HCT116 (cell line): ENCODE results near the gene AGAP1. TPM values are rescaled to one million over a fixed set of nuclear protein-coding genes. Genes with fewer than 3 reads are reported as not detected.

Experiments
- ATAC-seq: fragments of 200-7000 bp; cut with Tn5 transposase; 2 replicates; pipeline ENCODE4 v1.9.1; 2020; ENCODE audit warnings: mild to moderate bottlenecking, moderate library complexity
- BruUV-seq: library from RNA; stranded (reverse); fragments of 400-500 nt; replicated peaks from 2 replicates; lab custom pipeline; 2021; lab: Mats Ljungman, UMichigan
- CTCF ChIA-PET: fragments of 300-600 bp; sonication (Branson Sonifier 250); formaldehyde crosslinking; loops from one replicate; lab custom pipeline; 2021; ENCODE audit warnings: antibody characterized with exemption; lab: Charles Lee
- POLR2A ChIA-PET: fragments of 300-600, 350-600 bp; sonication (Branson Sonifier 250); formaldehyde crosslinking; loops from one replicate; lab custom pipeline; 2021; ENCODE audit warnings: antibody characterized with exemption; lab: Charles Lee
- RAD21 ChIA-PET, 2 experiments: fragments of 300-600 bp; sonication (Branson Sonifier 250); formaldehyde crosslinking; loops; one replicate each; lab custom pipeline; 2023; ENCODE audit warnings: low total read pairs in 2 of 2; ENCODE audit not compliant: uncharacterized antibody in 2 of 2, unreplicated experiment in 2 of 2, low non-redundant PET in 1 of 2; lab: Charles Lee
- DNase-seq: peaks from one replicate; pipeline ENCODE4 v3.0.0-alpha.2; 2010; ENCODE audit warnings: low read depth, low spot score
- H2AFZ ChIP-seq: fragments of 200-600 bp; shearing (Covaris generic), sonication (generic); 2 replicates; pipeline ENCODE4 v1.6.1; 2017; ENCODE audit warnings: low read depth, mixed run types, mixed read lengths, antibody characterized with exemption, low read length; ENCODE audit not compliant: poor library complexity, severe bottlenecking
- H3K27ac ChIP-seq: 2 replicates; pipeline ENCODE4 v1.5.1; 2012; ENCODE audit warnings: low read depth, low read length
- H3K27me3 ChIP-seq: fragments of 200-600 bp; sonication (generic); 2 replicates; pipeline ENCODE4 v1.6.1; 2016; ENCODE audit warnings: mixed run types, low read length, mixed read lengths; ENCODE audit not compliant: insufficient read depth
- H3K36me3 ChIP-seq, 2 experiments: fragments of 200-500 bp in 1 of 2; fragments of 200-600 bp in 1 of 2; sonication (Bioruptor generic) in 1 of 2; sonication (generic) in 1 of 2; 2 replicates each; pipeline versions ENCODE4 v1.5.1 to v1.6.1; 2014 to 2016; ENCODE audit warnings: low read length in 2 of 2, inconsistent platforms in 1 of 2, mixed read lengths in 1 of 2, mixed run types in 1 of 2; ENCODE audit not compliant: insufficient read depth in 2 of 2, control insufficient read depth in 1 of 2
- H3K4me1 ChIP-seq, 2 experiments: fragments of 200-600 bp in 1 of 2; sonication (generic) in 1 of 2; 2 replicates each; pipeline versions ENCODE4 v1.5.1 to v1.6.1; 2012 to 2017; ENCODE audit warnings: low read length in 2 of 2, inconsistent platforms in 1 of 2, mild to moderate bottlenecking in 1 of 2, mixed read lengths in 1 of 2, mixed run types in 1 of 2, moderate library complexity in 1 of 2; ENCODE audit not compliant: insufficient read depth in 2 of 2, control insufficient read depth in 1 of 2
- H3K4me2 ChIP-seq: fragments of 200-600 bp; sonication (generic); 2 replicates; pipeline ENCODE4 v1.6.1; 2017; ENCODE audit warnings: mixed run types, low read length, mixed read lengths
- H3K4me3 ChIP-seq, 2 experiments: fragments of 200-600 bp in 1 of 2; sonication (generic) in 1 of 2; replicated peaks in 1 of 2; 2 replicates each; pipeline ENCODE4 v1.5.1; 2011 to 2016; ENCODE audit warnings: low read length in 2 of 2, control low read depth in 1 of 2, low read depth in 1 of 2, mild to moderate bottlenecking in 1 of 2, mixed read lengths in 1 of 2, mixed run types in 1 of 2
- H3K79me2 ChIP-seq: fragments of 200-600 bp; sonication (generic); 2 replicates; pipeline ENCODE4 v1.6.1; 2017; ENCODE audit warnings: mild to moderate bottlenecking, mixed run types, low read length, moderate library complexity, mixed read lengths; ENCODE audit not compliant: insufficient read depth
- H3K9ac ChIP-seq: fragments of 200-600 bp; sonication (generic); 2 replicates; pipeline ENCODE4 v1.6.1; 2016; ENCODE audit warnings: low read length, mixed read lengths
- H3K9me2 ChIP-seq: fragments of 200-600 bp; sonication (generic), shearing (Covaris generic); 2 replicates; pipeline ENCODE4 v1.6.1; 2017; ENCODE audit warnings: mixed run types, mild to moderate bottlenecking, moderate library complexity; ENCODE audit not compliant: insufficient read depth
- H3K9me3 ChIP-seq, 2 experiments: fragments of 200-500 bp in 1 of 2; fragments of 200-600 bp in 1 of 2; sonication (Bioruptor generic) in 1 of 2; sonication (generic) in 1 of 2; 2 replicates each; pipeline ENCODE4 v1.6.1; 2014 to 2017; ENCODE audit warnings: low read length in 2 of 2, mixed read lengths in 2 of 2, inconsistent platforms in 1 of 2, low read depth in 1 of 2, mild to moderate bottlenecking in 1 of 2, mixed run types in 1 of 2, moderate library complexity in 1 of 2; ENCODE audit not compliant: control insufficient read depth in 1 of 2, insufficient read depth in 1 of 2
- H4K20me1 ChIP-seq: fragments of 200-600 bp; sonication (generic), shearing (Covaris generic); 2 replicates; pipeline ENCODE4 v1.6.1; 2017; ENCODE audit warnings: mixed run types, mild to moderate bottlenecking, moderate library complexity; ENCODE audit not compliant: insufficient read depth
- CBX3 ChIP-seq: IDR thresholded peaks from 2 replicates; pipeline ENCODE4 v1.6.1; 2012; ENCODE audit warnings: low read depth
- EGR1 ChIP-seq: IDR thresholded peaks from 2 replicates; pipeline ENCODE4 v1.6.1; 2012; ENCODE audit warnings: low read depth
- ELF1 ChIP-seq: IDR thresholded peaks from 2 replicates; pipeline ENCODE4 v1.6.1; 2012; ENCODE audit warnings: low read depth, borderline replicate concordance
- EZH2 ChIP-seq: fragments of 200-600 bp; sonication (generic); IDR thresholded peaks from 2 replicates; pipeline ENCODE4 v1.6.1; 2017; ENCODE audit warnings: antibody characterized with exemption, mixed run types
- EZH2phosphoT487 ChIP-seq: fragments of 200-600 bp; IDR thresholded peaks from 2 replicates; pipeline ENCODE4 v1.6.1; 2018; ENCODE audit warnings: antibody characterized with exemption, borderline replicate concordance
- JUND ChIP-seq: IDR thresholded peaks from 2 replicates; pipeline ENCODE4 v1.6.1; 2012
- RAD21 ChIP-seq: IDR thresholded peaks from 2 replicates; pipeline ENCODE4 v1.6.1; 2012; ENCODE audit warnings: low read depth, mild to moderate bottlenecking
- SIN3A ChIP-seq: IDR thresholded peaks from 2 replicates; pipeline ENCODE4 v1.6.1; 2012; ENCODE audit warnings: low read depth
- SP1 ChIP-seq: IDR thresholded peaks from 2 replicates; pipeline ENCODE4 v1.6.1; 2012; ENCODE audit warnings: low read depth
- SRF ChIP-seq: IDR thresholded peaks from 2 replicates; pipeline ENCODE4 v1.6.1; 2012; ENCODE audit warnings: low read depth
- TCF7L2 ChIP-seq: IDR thresholded peaks from 2 replicates; pipeline ENCODE4 v1.7.0; 2011; ENCODE audit warnings: borderline replicate concordance, inconsistent platforms; ENCODE audit not compliant: insufficient read depth, insufficient read length; ENCODE audit errors: extremely low read depth
- YY1 ChIP-seq: IDR thresholded peaks from 2 replicates; pipeline ENCODE4 v1.6.1; 2011; ENCODE audit warnings: low read length, low read depth, moderate library complexity, mild to moderate bottlenecking; ENCODE audit not compliant: insufficient replicate concordance; ENCODE audit errors: extremely low read depth
- ZNF274 ChIP-seq: fragments of 200-500 bp; sonication (Bioruptor generic); IDR thresholded peaks from 2 replicates; pipeline ENCODE4 v1.6.1; 2014; ENCODE audit warnings: mild to moderate bottlenecking, low read depth, low read length, inconsistent platforms
- intact Hi-C: fragments of 100-400 bp; cut with micrococcal nuclease; formaldehyde crosslinking; loops from 2 replicates; pipeline ENCODE4 v1.10.0; 2022
- total RNA-seq: library from RNA; stranded (reverse); gene quantifications from one replicate; pipeline ENCODE4 v1.2.1, GENCODE V29; 2021; ENCODE audit not compliant: unreplicated experiment
- TF ChIP-seq, protein P1 (sequence below), 3 experiments: fragments of 200-600 bp in 1 of 3; sonication (generic) in 1 of 3; IDR thresholded peaks in 2 of 3; conservative IDR thresholded peaks in 1 of 3; 2 replicates each; pipeline ENCODE4 v1.5.1; 2012 to 2017; ENCODE audit warnings: low read depth in 2 of 3, low read length in 2 of 3, antibody characterized with exemption in 1 of 3, borderline replicate concordance in 1 of 3, control low read depth in 1 of 3, mild to moderate bottlenecking in 1 of 3, mixed read lengths in 1 of 3, mixed run types in 1 of 3, moderate library complexity in 1 of 3; ENCODE audit not compliant: insufficient read depth in 1 of 3
- TF ChIP-seq, protein P2 (sequence below): IDR thresholded peaks from 2 replicates; pipeline ENCODE4 v1.6.1; 2012
- TF ChIP-seq, protein P3 (sequence below): IDR thresholded peaks from 2 replicates; pipeline ENCODE4 v1.6.1; 2011; ENCODE audit warnings: mild to moderate bottlenecking, low read length, moderate library complexity; ENCODE audit not compliant: insufficient replicate concordance; ENCODE audit errors: extremely low read depth
- TF ChIP-seq, protein P4 (sequence below): IDR thresholded peaks from 2 replicates; pipeline ENCODE4 v1.6.1; 2012; ENCODE audit warnings: low read depth

AGAP1 gene
- total RNA-seq, 1 experiment from 2014 or later: 43.8 TPM

DNA sequence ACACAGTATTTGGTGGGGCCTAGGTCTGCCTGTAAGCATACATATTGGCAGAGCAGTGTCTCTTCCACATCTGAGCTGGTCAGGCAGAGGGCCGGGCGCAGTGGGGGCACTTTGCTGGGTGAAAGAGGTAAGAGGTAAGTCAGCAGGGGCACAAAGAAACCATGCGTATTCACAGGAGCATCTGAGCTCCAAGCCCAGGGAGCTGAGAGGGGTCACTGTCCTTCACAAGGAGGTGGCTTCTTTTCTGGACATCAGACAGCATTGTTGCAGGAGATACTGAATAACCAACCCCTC is 201.7 kb downstream of the AGAP1 start:
- CTCF ChIA-PET: no interaction called here
- DNase-seq: no peak
- no peaks in the 10 kb centered on the region for H3K9me3 ChIP-seq
- no peaks in the 10 kb centered on the region for H3K27me3 ChIP-seq
- H3K9me2 ChIP-seq: no peaks in the 10 kb centered on the region
- ATAC-seq: no peak
- no peak overlapping the region for H3K27ac ChIP-seq
- H4K20me1 ChIP-seq: 0 out of 2 replicates have a peak, but pooled peaks cover 2% of the 10 kb centered on the region
- no peak overlapping the region for H2AFZ ChIP-seq
- H3K4me3 ChIP-seq: no peak overlapping the region
- TF ChIP-seq JUND (no peak), CBX3 (no peak), RAD21 (no peak), SRF (no peak), EGR1 (no peak), EZH2 (no peak), YY1 (no peak), TCF7L2 (no peak), ELF1 (no peak), EZH2phosphoT487 (no peak), ZNF274 (no peak), SP1 (no peak), SIN3A (no peak)
- TF ChIP-seq, protein P1, sequence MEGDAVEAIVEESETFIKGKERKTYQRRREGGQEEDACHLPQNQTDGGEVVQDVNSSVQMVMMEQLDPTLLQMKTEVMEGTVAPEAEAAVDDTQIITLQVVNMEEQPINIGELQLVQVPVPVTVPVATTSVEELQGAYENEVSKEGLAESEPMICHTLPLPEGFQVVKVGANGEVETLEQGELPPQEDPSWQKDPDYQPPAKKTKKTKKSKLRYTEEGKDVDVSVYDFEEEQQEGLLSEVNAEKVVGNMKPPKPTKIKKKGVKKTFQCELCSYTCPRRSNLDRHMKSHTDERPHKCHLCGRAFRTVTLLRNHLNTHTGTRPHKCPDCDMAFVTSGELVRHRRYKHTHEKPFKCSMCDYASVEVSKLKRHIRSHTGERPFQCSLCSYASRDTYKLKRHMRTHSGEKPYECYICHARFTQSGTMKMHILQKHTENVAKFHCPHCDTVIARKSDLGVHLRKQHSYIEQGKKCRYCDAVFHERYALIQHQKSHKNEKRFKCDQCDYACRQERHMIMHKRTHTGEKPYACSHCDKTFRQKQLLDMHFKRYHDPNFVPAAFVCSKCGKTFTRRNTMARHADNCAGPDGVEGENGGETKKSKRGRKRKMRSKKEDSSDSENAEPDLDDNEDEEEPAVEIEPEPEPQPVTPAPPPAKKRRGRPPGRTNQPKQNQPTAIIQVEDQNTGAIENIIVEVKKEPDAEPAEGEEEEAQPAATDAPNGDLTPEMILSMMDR (IDR thresholded peaks at IDR 0.05 in 2 of 3, conservative IDR thresholded peaks at IDR 0.05 in 1 of 3; ENCODE audit: borderline replicate concordance in 1 of 3, insufficient read depth in 1 of 3, low read depth in 2 of 3, low read length in 2 of 3): no peak
- TF ChIP-seq, protein P2, sequence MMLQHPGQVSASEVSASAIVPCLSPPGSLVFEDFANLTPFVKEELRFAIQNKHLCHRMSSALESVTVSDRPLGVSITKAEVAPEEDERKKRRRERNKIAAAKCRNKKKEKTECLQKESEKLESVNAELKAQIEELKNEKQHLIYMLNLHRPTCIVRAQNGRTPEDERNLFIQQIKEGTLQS: no peak
- TF ChIP-seq, protein P3, sequence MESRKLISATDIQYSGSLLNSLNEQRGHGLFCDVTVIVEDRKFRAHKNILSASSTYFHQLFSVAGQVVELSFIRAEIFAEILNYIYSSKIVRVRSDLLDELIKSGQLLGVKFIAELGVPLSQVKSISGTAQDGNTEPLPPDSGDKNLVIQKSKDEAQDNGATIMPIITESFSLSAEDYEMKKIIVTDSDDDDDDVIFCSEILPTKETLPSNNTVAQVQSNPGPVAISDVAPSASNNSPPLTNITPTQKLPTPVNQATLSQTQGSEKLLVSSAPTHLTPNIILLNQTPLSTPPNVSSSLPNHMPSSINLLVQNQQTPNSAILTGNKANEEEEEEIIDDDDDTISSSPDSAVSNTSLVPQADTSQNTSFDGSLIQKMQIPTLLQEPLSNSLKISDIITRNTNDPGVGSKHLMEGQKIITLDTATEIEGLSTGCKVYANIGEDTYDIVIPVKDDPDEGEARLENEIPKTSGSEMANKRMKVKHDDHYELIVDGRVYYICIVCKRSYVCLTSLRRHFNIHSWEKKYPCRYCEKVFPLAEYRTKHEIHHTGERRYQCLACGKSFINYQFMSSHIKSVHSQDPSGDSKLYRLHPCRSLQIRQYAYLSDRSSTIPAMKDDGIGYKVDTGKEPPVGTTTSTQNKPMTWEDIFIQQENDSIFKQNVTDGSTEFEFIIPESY: no peak
- TF ChIP-seq, protein P4, sequence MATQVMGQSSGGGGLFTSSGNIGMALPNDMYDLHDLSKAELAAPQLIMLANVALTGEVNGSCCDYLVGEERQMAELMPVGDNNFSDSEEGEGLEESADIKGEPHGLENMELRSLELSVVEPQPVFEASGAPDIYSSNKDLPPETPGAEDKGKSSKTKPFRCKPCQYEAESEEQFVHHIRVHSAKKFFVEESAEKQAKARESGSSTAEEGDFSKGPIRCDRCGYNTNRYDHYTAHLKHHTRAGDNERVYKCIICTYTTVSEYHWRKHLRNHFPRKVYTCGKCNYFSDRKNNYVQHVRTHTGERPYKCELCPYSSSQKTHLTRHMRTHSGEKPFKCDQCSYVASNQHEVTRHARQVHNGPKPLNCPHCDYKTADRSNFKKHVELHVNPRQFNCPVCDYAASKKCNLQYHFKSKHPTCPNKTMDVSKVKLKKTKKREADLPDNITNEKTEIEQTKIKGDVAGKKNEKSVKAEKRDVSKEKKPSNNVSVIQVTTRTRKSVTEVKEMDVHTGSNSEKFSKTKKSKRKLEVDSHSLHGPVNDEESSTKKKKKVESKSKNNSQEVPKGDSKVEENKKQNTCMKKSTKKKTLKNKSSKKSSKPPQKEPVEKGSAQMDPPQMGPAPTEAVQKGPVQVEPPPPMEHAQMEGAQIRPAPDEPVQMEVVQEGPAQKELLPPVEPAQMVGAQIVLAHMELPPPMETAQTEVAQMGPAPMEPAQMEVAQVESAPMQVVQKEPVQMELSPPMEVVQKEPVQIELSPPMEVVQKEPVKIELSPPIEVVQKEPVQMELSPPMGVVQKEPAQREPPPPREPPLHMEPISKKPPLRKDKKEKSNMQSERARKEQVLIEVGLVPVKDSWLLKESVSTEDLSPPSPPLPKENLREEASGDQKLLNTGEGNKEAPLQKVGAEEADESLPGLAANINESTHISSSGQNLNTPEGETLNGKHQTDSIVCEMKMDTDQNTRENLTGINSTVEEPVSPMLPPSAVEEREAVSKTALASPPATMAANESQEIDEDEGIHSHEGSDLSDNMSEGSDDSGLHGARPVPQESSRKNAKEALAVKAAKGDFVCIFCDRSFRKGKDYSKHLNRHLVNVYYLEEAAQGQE: no peak
- no TSS peak for BruUV-seq
- peaks cover 0 to 5% of the 10 kb centered on the region in 2 experiments; a peak in 1 of 4 replicates for H3K4me1 ChIP-seq
- intact Hi-C loops: no loop called here
- no peaks in the 10 kb centered on the region for H3K36me3 ChIP-seq
- peaks cover 96% of the 10 kb centered on the region for H3K79me2 ChIP-seq
- RAD21 ChIA-PET: no interaction called here
- H3K4me2 ChIP-seq: no peak overlapping the region
- H3K9ac ChIP-seq: no peak overlapping the region
- POLR2A ChIA-PET: no interaction called here
